ENCODE measurements around the gene AFMID. TPM values are rescaled to one million over a fixed set of nuclear protein-coding genes. Genes with fewer than 3 reads are reported as not detected.

AFMID gene
- polyA plus RNA-seq, 4 donors, result 24.0 to 61.7 (median 38.7) TPM

- peak overlapping the region in 2 of 3 donors; percentile 38 to 44 for H3K27ac ChIP-seq (ENCODE audit: low read depth in 1 of 3, low read length in 2 of 3)
These were observed 44.9 kb upstream of the AFMID start for GRCh38 chr17:78142119-78142861.

GRCh38 chr17:78143214-78144146 is 43.7 kb upstream of the AFMID start:
- DNase-seq (no peak), FAIRE-seq (no peak)
- Histone ChIP-seq H3K36me3 (ENCODE audit: control insufficient read depth in 3 of 3, insufficient read depth in 2 of 3, low read depth in 1 of 3, low read length in 3 of 3) (peaks cover 0 to 5% (median 2%) of the 10 kb centered on the region in 3 donors), H3K9me3 (ENCODE audit: control insufficient read depth in 2 of 2, insufficient read depth in 1 of 2, low read depth in 1 of 2, low read length in 1 of 2) (no peaks in the 10 kb centered on the region), H3K27ac (ENCODE audit: low read depth in 1 of 3, low read length in 2 of 3) (peak overlapping the region in 2 of 3 donors; percentile 73 to 78), H3K4me1 (ENCODE audit: control insufficient read depth in 3 of 3, insufficient read depth in 2 of 3, low read depth in 1 of 3, low read length in 2 of 3) (peaks cover 3 to 80% (median 12%) of the 10 kb centered on the region in 3 donors), H3K4me3 (ENCODE audit: low read depth in 1 of 3, low read length in 3 of 3) (no peak overlapping the region), H3K27me3 (ENCODE audit: control insufficient read depth in 3 of 3, insufficient read depth in 3 of 3, low read length in 3 of 3) (no peaks in the 10 kb centered on the region)
- WGBS, 3 donors, result 88 to 89% (median 89%) methylated on average over 20 to 21 of the region's 21 CpGs

More at GRCh38 chr17:78142119-78142861, 44.9 kb upstream of the AFMID start:
- WGBS, 3 donors, result 24 to 68% (median 49%) methylated on average over 16 of the region's 16 CpGs
- peaks cover 3 to 74% (median 7%) of the 10 kb centered on the region in 3 donors for H3K4me1 ChIP-seq (ENCODE audit: control insufficient read depth in 3 of 3, insufficient read depth in 2 of 3, low read depth in 1 of 3, low read length in 2 of 3)
- H3K36me3 ChIP-seq (ENCODE audit: control insufficient read depth in 3 of 3, insufficient read depth in 2 of 3, low read depth in 1 of 3, low read length in 3 of 3), result peaks cover 0 to 5% (median 2%) of the 10 kb centered on the region in 3 donors
- DNase-seq (peak; percentile 61 to 91), FAIRE-seq (no peak)
- H3K4me3 ChIP-seq (ENCODE audit: low read depth in 1 of 3, low read length in 3 of 3), result no peak overlapping the region
- no peaks in the 10 kb centered on the region for H3K9me3 ChIP-seq (ENCODE audit: control insufficient read depth in 2 of 2, insufficient read depth in 1 of 2, low read depth in 1 of 2, low read length in 1 of 2)
- no peaks in the 10 kb centered on the region for H3K27me3 ChIP-seq (ENCODE audit: control insufficient read depth in 3 of 3, insufficient read depth in 3 of 3, low read length in 3 of 3)

DNA sequence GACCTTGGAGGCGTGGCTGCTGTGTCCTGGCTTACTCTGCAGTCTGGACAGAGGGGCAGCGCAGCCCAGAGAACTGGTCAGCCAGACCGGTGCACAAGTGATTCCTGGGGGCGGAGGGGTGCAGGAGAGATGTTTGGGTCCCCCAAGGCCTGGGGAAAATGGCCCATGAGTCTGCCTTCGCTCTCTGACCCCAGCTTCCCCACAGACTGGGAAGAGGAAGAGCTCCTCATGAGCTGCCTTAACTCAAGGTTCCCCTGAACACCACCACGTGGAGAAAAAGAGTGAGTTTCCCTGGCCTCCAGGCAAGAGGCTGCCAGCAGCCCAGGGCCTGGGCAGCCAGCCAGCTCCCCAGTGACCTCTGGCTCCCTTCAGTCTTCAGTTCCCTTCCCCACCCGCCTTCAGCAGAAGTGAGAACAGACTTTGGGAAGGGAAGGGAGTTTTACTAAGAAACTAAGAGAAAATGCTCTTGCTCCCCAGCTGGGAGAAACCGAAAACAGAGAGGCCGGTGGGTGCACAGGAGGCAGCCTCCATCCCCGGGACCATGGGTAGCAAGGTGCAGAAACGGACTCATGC is 42.9 kb upstream of the AFMID start:
- Histone ChIP-seq H3K27ac (ENCODE audit: low read depth in 1 of 3, low read length in 2 of 3) (peak overlapping the region; percentile 32 to 78 (median 73)), H3K9me3 (ENCODE audit: control insufficient read depth in 2 of 2, insufficient read depth in 1 of 2, low read depth in 1 of 2, low read length in 1 of 2) (no peaks in the 10 kb centered on the region), H3K4me3 (ENCODE audit: low read depth in 1 of 3, low read length in 3 of 3) (no peak overlapping the region), H3K27me3 (ENCODE audit: control insufficient read depth in 3 of 3, insufficient read depth in 3 of 3, low read length in 3 of 3) (no peaks in the 10 kb centered on the region), H3K36me3 (ENCODE audit: control insufficient read depth in 3 of 3, insufficient read depth in 2 of 3, low read depth in 1 of 3, low read length in 3 of 3) (peaks cover 0 to 5% (median 2%) of the 10 kb centered on the region in 3 donors), H3K4me1 (ENCODE audit: control insufficient read depth in 3 of 3, insufficient read depth in 2 of 3, low read depth in 1 of 3, low read length in 2 of 3) (peaks cover 3 to 85% (median 12%) of the 10 kb centered on the region in 3 donors)
- 27 to 34% (median 30%) methylated on average over 11 of the region's 11 CpGs for WGBS, 3 donors
- DNase-seq, result peak; percentile 83 to 85
- FAIRE-seq, result no peak

GRCh38 chr17:78144736-78145641 is 42.2 kb upstream of the AFMID start:
- Histone ChIP-seq H3K36me3 (ENCODE audit: control insufficient read depth in 3 of 3, insufficient read depth in 2 of 3, low read depth in 1 of 3, low read length in 3 of 3) (peaks cover 0 to 5% (median 2%) of the 10 kb centered on the region in 3 donors), H3K9me3 (ENCODE audit: control insufficient read depth in 2 of 2, insufficient read depth in 1 of 2, low read depth in 1 of 2, low read length in 1 of 2) (no peaks in the 10 kb centered on the region), H3K4me3 (ENCODE audit: low read depth in 1 of 3, low read length in 3 of 3) (no peak overlapping the region), H3K4me1 (ENCODE audit: control insufficient read depth in 3 of 3, insufficient read depth in 2 of 3, low read depth in 1 of 3, low read length in 2 of 3) (peaks cover 3 to 83% (median 12%) of the 10 kb centered on the region in 3 donors), H3K27ac (ENCODE audit: low read depth in 1 of 3, low read length in 2 of 3) (peak overlapping the region; percentile 32 to 78 (median 73)), H3K27me3 (ENCODE audit: control insufficient read depth in 3 of 3, insufficient read depth in 3 of 3, low read length in 3 of 3) (no peaks in the 10 kb centered on the region)
- FAIRE-seq (no peak), DNase-seq (peak in 1 of 2 donors; percentile 75)
- 28 to 46% (median 34%) methylated on average over 18 of the region's 18 CpGs for WGBS, 3 donors

- Histone ChIP-seq H3K27me3 (ENCODE audit: control insufficient read depth in 3 of 3, insufficient read depth in 3 of 3, low read length in 3 of 3) (no peaks in the 10 kb centered on the region), H3K36me3 (ENCODE audit: control insufficient read depth in 3 of 3, insufficient read depth in 2 of 3, low read depth in 1 of 3, low read length in 3 of 3) (peaks cover 0 to 4% (median 2%) of the 10 kb centered on the region in 3 donors), H3K27ac (ENCODE audit: low read depth in 1 of 3, low read length in 2 of 3) (peak overlapping the region in 1 of 3 donors; percentile 78), H3K4me3 (ENCODE audit: low read depth in 1 of 3, low read length in 3 of 3) (peak overlapping the region in 1 of 3 donors; percentile 15), H3K9me3 (ENCODE audit: control insufficient read depth in 2 of 2, insufficient read depth in 1 of 2, low read depth in 1 of 2, low read length in 1 of 2) (no peaks in the 10 kb centered on the region), H3K4me1 (ENCODE audit: control insufficient read depth in 3 of 3, insufficient read depth in 2 of 3, low read depth in 1 of 3, low read length in 2 of 3) (peaks cover 0 to 84% (median 12%) of the 10 kb centered on the region in 3 donors)
- DNase-seq, result no peak
- WGBS, 3 donors, result 93 to 96% (median 94%) methylated on average over 7 of the region's 7 CpGs
- FAIRE-seq, result no peak
These were observed 40.7 kb upstream of the AFMID start for GRCh38 chr17:78146471-78146869.

DNA sequence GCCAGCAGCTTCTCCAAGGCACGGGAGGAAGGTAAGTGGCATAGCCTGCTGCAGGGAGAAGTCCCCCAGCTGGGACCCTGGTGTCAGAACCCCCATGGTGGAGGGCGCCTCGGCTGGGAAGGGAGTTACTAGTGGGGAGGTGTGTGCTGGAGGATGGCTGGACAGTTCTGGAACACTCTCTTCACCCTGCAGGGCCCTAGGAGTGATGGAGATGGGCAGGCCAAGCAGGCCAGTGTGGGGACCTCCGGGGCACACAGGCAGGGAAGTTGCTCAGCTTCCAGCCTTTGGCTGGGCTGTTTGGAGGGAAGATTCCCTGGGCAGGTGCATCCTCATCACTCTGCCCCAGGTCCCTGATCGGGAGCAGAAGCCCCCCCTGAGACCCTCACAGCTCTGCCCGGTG is 40.3 kb upstream of the AFMID start:
- 79 to 85% (median 85%) methylated on average over 6 of the region's 6 CpGs for WGBS, 3 donors
- DNase-seq, result no peak
- H3K4me1 ChIP-seq (ENCODE audit: control insufficient read depth in 3 of 3, insufficient read depth in 2 of 3, low read depth in 1 of 3, low read length in 2 of 3), result peaks cover 0 to 84% (median 12%) of the 10 kb centered on the region in 3 donors
- no peaks in the 10 kb centered on the region for H3K9me3 ChIP-seq (ENCODE audit: control insufficient read depth in 2 of 2, insufficient read depth in 1 of 2, low read depth in 1 of 2, low read length in 1 of 2)
- H3K4me3 ChIP-seq (ENCODE audit: low read depth in 1 of 3, low read length in 3 of 3), result peak overlapping the region in 1 of 3 donors; percentile 15
- no peaks in the 10 kb centered on the region for H3K27me3 ChIP-seq (ENCODE audit: control insufficient read depth in 3 of 3, insufficient read depth in 3 of 3, low read length in 3 of 3)
- H3K27ac ChIP-seq (ENCODE audit: low read depth in 1 of 3, low read length in 2 of 3), result peak overlapping the region in 1 of 3 donors; percentile 78
- H3K36me3 ChIP-seq (ENCODE audit: control insufficient read depth in 3 of 3, insufficient read depth in 2 of 3, low read depth in 1 of 3, low read length in 3 of 3), result peaks cover 0 to 2% (median 1%) of the 10 kb centered on the region in 3 donors
- no peak for FAIRE-seq

GRCh38 chr17:78147315-78147998 is 39.7 kb upstream of the AFMID start:
- Histone ChIP-seq H3K4me3 (ENCODE audit: low read depth in 1 of 3, low read length in 3 of 3) (peak overlapping the region in 1 of 3 donors; percentile 15), H3K27me3 (ENCODE audit: control insufficient read depth in 3 of 3, insufficient read depth in 3 of 3, low read length in 3 of 3) (no peaks in the 10 kb centered on the region), H3K9me3 (ENCODE audit: control insufficient read depth in 2 of 2, insufficient read depth in 1 of 2, low read depth in 1 of 2, low read length in 1 of 2) (no peaks in the 10 kb centered on the region), H3K27ac (ENCODE audit: low read depth in 1 of 3, low read length in 2 of 3) (peak overlapping the region in 2 of 3 donors; percentile 57 to 78), H3K4me1 (ENCODE audit: control insufficient read depth in 3 of 3, insufficient read depth in 2 of 3, low read depth in 1 of 3, low read length in 2 of 3) (peaks cover 0 to 79% (median 12%) of the 10 kb centered on the region in 3 donors), H3K36me3 (ENCODE audit: control insufficient read depth in 3 of 3, insufficient read depth in 2 of 3, low read depth in 1 of 3, low read length in 3 of 3) (peaks cover 0 to 2% (median 0%) of the 10 kb centered on the region in 3 donors)
- DNase-seq (no peak), FAIRE-seq (no peak)
- WGBS, 3 donors, result 32 to 59% (median 39%) methylated on average over 8 of the region's 8 CpGs

Data from small intestine (tissue), 7 donors.